ENCODE results near the gene GREM2.

Gene GREM2

GRCh38 chr1:240610636-240611035, 1.3 kb downstream of the GREM2 start:
- no peak for DNase-seq (ENCODE audit: low read depth in 2 of 2)

DNA sequence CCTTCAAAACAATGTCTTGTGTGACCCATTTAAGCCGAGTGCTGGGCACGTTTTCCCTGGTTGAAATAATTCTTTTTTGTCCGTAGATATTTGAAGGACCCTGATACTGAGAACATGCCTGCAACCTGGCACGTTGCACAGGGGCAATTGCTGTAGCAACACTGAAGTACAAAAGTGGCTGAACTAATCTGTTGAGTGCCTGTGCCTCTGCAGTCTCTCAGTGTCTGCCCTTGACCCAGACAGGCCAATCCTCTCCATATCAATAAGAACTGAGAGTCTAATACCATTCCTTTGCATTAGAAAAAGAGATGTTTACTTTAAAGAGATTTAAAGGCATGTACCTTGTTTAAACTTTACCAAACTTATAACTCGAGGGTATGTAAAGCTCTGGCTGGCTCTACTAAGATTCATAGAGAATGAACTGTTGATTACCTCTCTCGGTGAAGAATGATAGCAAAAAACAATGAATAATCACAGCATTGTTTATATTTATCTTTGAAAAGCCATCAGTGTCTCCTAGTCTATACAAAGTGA, 2.4 kb downstream of the GREM2 start:
- DNase-seq (ENCODE audit: low read depth in 2 of 2): no peak

DNA sequence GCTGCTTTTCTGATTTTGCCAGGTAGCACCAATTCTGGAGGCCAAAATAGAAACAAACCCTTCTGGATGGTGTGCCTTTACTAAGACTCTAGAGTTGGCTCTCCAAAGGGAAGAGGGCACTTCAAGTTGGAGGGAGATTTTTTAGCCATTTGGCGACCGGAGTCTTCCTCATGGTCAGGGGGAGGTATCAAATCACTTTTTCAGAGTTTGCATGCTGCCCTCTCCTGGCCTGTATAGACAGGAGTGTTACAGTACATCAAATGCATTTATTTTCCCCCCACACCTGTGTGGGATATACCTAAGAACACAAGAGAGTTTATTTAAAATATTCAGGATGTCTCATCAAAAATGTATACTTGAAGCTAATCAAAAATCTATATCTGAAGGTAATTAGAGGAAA, 3.2 kb downstream of the GREM2 start:
- no peak for DNase-seq (ENCODE audit: low read depth in 2 of 2)

GRCh38 chr1:240607006-240607405, 4.9 kb downstream of the GREM2 start:
- DNase-seq (ENCODE audit: low read depth in 2 of 2): no peak

- DNase-seq (ENCODE audit: low read depth in 2 of 2): no peak
Measured at GRCh38 chr1:240602189-240602588, 9.8 kb downstream of the GREM2 start.

- no peak for DNase-seq (ENCODE audit: low read depth in 2 of 2)
Measured at GRCh38 chr1:240599830-240600229, 12.1 kb downstream of the GREM2 start.

- no peak for DNase-seq (ENCODE audit: low read depth in 2 of 2)
Measured at GRCh38 chr1:240599299-240599698, 12.7 kb downstream of the GREM2 start.

DNA sequence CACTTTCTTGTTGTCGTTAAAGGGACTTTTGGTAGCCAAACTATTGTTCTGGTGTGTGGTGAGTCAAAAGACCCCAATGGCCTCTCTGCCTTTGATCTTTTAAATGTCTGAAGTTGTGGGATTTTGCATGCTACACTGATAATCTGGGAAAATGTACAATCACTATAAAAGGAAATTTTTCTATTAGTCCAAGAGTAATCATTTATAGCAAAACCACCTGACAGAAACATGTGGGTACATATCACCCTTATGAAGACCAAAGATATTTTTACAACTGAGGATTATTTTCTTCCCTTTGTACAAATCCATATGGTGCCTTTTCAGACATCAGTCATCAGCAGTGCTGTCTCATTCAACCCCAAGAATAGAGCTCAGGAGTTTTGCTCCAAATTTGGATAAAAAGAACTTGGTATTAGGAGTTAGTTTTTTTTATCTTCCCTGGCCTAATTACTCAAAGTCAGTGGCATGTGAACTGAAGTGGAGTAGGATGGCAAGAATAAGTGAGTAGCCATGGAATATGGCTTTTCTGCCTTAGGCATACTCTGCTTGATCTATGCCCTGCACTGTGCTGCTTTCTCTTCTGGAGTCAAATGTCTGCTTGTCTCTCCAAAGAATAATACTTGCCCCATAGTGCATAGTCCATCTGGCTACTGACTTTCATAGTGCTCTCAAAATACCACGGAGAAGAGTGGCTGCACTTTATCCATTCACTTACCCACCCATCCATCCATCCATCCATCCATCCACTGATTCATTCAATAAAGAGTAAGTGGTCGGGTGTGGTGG, 13.5 kb downstream of the GREM2 start:
- DNase-seq (ENCODE audit: low read depth in 2 of 2): no peak

DNA sequence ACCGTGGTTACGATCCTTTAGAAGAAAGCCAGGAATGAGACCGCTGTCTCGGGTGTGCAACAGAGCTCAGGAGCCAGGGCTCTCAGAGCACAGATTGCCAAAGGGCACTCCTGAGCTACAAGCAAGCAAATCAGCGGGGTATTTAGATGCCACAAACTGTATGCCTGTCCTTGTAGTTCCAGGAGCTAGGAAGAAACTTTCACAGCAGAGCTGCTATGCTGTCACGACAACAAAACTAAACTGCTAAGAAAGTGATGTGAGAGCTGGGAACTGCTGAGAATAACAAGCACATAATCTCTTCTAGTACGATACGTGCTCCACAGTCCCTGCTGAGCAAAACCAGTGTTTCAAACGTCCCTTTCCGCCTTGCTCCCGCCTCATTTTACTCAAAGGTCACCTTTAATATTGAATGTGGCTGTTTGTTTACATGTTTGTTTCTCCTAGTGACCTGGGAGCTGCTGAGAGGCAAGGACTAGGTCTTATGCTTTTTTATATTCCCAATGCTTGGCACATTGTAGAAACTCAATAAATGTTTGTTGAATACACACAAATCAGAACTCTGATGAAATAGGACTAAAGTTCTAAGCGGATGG, 14.7 kb downstream of the GREM2 start:
- no peak for DNase-seq (ENCODE audit: low read depth in 2 of 2)

DNA sequence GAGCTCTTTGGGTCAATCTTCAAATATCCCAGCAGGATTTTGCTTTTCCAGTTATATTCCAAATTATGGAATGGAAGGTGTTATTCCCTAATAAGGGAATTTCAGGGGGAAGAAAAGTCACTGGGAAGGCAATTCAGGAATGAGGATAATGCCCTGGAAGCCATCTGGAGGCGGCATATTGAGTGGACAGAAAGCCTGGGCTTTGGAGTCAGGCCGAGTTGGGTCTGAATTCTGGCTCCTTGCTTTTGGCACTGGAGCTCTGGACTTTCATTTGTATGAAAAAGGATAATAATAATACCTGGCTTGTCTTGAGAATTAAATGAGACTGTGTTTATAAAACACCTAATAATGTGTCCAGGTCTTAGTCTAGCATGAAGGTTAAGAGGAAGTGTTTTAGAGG, 16.5 kb downstream of the GREM2 start:
- DNase-seq (ENCODE audit: low read depth in 2 of 2): no peak

DNA sequence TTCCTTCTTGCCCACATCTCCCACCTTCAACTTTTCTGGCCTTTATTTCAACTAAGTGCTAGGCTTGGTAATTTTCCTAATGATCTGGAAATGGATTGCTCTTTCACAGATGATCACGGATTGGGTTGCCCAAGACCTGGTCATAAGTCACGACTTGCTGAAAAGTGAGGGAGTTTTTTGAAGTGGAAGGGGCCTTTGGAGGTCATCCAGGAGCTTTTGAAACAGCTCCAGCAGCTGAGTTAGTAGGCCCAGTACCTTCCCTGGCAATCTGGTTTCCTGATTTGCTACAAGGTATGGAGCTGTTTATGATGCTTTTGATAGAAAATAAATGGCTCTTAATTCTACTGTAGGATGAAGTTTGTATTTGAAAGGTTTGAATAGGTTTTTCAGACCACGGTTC, 20.4 kb downstream of the GREM2 start:
- no peak for DNase-seq (ENCODE audit: low read depth in 2 of 2)

DNA sequence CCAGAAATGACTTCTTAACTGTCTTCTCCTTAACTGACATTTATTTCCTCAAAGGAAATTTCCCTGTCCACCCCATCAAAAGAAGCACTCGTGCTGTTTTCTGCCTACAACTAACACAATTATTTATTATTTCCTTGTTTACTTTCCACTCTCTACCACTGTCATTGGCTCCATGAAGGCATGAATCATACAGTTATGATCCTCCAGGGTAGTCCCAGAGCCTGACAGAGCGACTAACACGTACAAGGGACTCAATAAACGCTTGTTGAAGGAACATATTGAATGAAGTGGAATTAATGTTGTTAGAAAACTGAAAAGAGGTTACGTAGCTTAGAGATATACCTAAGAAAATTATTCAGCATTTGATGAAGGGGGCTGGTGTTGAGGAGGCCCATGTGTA, 20.9 kb downstream of the GREM2 start:
- no peak for DNase-seq (ENCODE audit: low read depth in 2 of 2)

- DNase-seq (ENCODE audit: low read depth in 2 of 2): no peak
Measured at GRCh38 chr1:240589585-240590110, 22.3 kb downstream of the GREM2 start.

DNA sequence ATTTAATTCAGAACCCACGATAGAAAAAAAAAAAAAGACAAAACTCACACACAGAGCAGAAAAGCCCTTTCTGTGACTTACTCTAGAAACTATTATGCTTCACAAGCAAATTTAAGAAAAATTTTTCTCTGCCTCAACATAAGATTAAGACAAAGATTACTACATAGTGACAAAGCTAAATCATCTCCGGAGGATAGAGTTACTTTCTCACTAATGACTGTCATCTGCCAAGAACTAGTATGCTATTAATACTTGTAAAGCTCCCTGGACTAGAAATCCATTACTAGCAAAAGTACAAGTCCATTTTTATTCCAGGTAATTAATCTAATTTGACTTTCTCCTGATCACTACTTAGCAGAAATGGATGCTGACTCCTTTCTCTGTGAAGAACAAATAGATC, 25.9 kb downstream of the GREM2 start:
- no peak for DNase-seq (ENCODE audit: low read depth in 2 of 2)

GRCh38 chr1:240582953-240583352, 29.0 kb downstream of the GREM2 start:
- DNase-seq (ENCODE audit: low read depth in 2 of 2): no peak

DNA sequence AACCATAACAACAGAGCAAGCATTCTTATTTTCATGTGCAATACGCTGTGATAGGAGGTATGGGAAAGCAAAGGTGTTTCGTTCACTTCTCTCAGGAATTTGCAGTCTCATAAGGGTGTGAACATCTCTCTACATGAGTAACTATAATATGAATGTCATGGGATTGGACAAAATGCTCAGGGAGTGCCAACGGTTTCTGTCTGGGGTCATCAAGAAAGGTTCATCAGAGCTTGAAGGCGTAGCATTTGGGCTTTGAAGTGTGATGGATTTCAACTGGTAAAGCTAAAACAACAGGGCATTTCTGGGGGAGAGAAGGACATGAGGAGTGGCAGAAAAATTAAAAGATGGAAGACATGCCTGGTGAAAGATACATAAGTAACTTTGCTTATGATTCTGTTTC, 32.4 kb downstream of the GREM2 start:
- DNase-seq (ENCODE audit: low read depth in 2 of 2): no peak

DNA sequence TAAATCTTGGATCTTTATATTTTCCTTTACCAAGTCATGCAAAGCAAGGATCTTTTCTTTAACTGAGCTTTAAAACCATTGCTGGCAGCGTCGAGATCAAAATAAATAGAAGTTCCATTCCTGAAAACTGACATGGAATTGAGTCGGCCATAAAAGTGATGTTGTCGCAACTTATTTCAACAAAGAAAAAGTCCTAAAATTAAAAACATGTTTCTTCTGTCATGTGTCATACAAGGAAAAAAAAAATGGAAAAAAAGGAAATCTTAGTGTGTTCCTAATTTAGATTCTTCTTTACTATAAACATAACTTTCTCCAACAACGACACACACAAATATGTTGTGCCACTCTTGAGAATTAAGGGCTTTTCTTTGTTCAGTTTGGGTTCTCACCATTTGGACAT, 34.9 kb downstream of the GREM2 start:
- DNase-seq (ENCODE audit: low read depth in 2 of 2): no peak

DNA sequence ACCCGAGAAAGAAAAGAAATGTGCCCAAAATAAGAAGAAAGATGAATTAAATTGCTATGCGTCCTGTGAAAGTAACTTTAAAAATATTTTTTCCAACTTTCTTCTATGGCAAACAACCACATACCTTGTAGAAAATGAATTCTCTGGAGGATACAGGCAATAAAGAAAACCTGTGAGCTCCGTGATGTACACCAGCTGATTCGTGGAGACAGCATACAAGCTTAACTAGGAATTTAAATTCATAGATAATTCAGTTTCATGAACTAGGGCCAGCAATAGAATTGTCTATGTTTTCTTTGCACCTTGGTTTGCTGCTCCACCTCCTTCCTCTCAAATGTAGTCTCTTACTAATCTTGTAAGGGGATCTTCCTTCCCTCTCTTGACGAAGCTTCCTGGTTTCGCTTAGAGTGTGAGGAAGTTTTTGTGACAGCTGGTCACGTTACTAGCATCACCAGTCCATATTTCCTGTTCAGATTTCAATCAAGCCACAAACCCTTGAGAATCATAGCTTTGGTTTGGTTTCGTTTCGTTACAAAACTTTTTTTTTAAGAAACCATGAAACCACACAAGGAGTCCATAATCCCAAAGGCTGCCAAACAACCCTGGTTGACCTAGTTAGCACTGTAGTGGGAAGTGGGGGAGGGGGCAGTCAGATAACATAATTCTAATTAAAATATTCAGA, 35.8 kb downstream of the GREM2 start:
- no peak for DNase-seq (ENCODE audit: low read depth in 2 of 2)

GRCh38 chr1:240572328-240572727, 39.6 kb downstream of the GREM2 start:
- DNase-seq (ENCODE audit: low read depth in 2 of 2): no peak

DNA sequence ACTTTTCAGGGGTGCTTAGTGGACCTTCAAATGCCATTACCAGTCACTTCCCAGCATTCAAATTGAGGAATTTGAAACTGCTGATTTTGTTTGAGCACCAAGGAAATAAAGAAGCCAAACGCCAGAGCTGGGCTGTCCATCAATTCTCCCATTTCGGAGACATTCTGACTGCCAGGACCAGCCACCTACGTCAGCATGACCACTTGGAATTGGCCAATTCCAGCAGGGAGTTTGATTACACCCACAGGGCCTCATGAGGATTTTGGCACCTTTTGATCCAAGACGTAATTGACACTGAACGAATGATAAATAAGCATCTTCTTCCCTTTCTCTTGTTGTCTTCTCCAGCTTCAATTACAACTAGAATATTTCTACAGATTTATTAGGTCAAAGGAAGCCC, 40.2 kb downstream of the GREM2 start:
- no peak for DNase-seq (ENCODE audit: low read depth in 2 of 2)

DNA sequence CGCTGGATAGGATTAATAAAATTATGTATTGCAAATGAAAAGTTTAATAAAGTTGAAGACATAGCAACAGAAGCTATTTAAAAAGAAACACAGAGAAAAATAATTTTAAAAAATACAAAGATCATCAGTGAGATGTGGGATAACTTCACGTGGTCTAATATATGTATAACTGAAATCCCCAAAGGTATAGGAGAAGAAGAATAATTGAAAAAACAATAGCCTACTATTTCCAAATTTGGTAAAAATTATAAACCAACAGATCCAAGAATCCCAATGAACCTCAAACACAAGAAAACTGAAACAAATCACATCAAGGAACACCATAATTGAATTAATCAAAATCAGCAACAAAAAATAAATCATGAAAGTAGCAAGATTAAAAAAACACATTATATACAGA, 44.9 kb downstream of the GREM2 start:
- DNase-seq (ENCODE audit: low read depth in 2 of 2): no peak

- DNase-seq (ENCODE audit: low read depth in 2 of 2): no peak
Measured at GRCh38 chr1:240562779-240563178, 49.2 kb downstream of the GREM2 start.
